OCI-LY3 (cell line): ENCODE data around the gene SRRM4.

Source experiments
- EZH2phosphoT487 ChIP-seq: fragments of 200-600 bp; shearing (Covaris generic); IDR thresholded peaks from 2 replicates; pipeline ENCODE4 v1.6.1; 2018; ENCODE audit warnings: antibody characterized with exemption, mixed run types, low read depth
- TF ChIP-seq, protein P1 (sequence below): fragments of 200-600, 300-600 bp; sonication (generic); IDR thresholded peaks from 2 replicates; pipeline ENCODE4 v1.5.1; 2014; ENCODE audit warnings: antibody characterized with exemption, low read length, low read depth

DNA sequence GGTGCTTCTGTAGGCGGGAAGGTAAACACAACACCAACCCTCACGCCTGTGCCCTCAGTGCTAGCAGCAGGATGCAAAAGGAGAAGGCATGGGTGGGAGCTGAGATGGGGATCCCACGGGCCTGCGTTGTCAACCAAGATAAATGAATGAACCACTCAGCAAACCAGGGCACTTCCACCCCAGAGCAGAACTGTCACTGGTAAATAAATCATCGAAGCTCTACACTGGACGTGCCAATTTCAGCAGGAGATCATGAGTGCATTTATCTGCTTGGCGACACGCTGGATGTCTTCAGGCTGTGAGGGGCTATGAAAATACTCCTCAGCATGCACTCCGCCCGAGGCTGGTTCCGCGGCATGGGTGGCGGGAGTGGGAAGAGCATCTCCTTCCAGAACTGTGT, 230.5 kb downstream of the SRRM4 start:
- TF ChIP-seq, protein P1, sequence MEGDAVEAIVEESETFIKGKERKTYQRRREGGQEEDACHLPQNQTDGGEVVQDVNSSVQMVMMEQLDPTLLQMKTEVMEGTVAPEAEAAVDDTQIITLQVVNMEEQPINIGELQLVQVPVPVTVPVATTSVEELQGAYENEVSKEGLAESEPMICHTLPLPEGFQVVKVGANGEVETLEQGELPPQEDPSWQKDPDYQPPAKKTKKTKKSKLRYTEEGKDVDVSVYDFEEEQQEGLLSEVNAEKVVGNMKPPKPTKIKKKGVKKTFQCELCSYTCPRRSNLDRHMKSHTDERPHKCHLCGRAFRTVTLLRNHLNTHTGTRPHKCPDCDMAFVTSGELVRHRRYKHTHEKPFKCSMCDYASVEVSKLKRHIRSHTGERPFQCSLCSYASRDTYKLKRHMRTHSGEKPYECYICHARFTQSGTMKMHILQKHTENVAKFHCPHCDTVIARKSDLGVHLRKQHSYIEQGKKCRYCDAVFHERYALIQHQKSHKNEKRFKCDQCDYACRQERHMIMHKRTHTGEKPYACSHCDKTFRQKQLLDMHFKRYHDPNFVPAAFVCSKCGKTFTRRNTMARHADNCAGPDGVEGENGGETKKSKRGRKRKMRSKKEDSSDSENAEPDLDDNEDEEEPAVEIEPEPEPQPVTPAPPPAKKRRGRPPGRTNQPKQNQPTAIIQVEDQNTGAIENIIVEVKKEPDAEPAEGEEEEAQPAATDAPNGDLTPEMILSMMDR: no peak
- no peak for TF ChIP-seq EZH2phosphoT487
